ENCODE data around the gene GAREM2.

DNA sequence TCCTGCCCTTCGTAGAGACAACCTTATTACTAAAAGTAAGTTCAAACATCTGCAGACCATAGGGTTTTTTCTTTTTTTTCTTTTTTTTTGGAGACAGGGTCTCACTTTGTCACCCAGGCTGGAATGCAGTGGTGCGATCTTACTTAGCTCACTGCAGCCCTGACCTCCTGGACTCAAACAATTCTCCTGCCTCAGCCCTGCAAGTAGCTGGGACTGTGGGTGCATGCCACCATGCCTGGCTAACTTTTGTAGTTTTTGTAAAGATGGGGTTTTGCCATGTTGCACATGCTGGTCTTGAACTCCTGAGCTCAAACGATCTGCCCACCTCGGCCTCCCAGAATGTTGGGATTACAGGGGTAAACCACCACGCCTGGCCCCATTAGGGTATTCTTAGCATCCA lies 39.1 kb downstream of the GAREM2 start:
- TF ChIP-seq EZH2 (IDR thresholded peaks at IDR 0.05; ENCODE audit: borderline replicate concordance, low read depth, low read length, severe bottlenecking) (no peak), JUN (IDR thresholded peaks at IDR 0.05; ENCODE audit: borderline replicate concordance, insufficient read depth, insufficient read length, low read depth) (no peak)
- TF ChIP-seq, protein P1, sequence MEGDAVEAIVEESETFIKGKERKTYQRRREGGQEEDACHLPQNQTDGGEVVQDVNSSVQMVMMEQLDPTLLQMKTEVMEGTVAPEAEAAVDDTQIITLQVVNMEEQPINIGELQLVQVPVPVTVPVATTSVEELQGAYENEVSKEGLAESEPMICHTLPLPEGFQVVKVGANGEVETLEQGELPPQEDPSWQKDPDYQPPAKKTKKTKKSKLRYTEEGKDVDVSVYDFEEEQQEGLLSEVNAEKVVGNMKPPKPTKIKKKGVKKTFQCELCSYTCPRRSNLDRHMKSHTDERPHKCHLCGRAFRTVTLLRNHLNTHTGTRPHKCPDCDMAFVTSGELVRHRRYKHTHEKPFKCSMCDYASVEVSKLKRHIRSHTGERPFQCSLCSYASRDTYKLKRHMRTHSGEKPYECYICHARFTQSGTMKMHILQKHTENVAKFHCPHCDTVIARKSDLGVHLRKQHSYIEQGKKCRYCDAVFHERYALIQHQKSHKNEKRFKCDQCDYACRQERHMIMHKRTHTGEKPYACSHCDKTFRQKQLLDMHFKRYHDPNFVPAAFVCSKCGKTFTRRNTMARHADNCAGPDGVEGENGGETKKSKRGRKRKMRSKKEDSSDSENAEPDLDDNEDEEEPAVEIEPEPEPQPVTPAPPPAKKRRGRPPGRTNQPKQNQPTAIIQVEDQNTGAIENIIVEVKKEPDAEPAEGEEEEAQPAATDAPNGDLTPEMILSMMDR (IDR thresholded peaks at IDR 0.05; ENCODE audit: extremely low read depth in 1 of 2, insufficient read depth in 1 of 2, low read depth in 1 of 2, low read length in 2 of 2), result no peak

Data from endothelial cell of umbilical vein (primary cell).